GM23338 (cell line): ENCODE results near the gene CCDC71L. TPM values are rescaled to one million over a fixed set of nuclear protein-coding genes. Genes with fewer than 3 reads are reported as not detected.

Experiments used
- ATAC-seq: fragments of 200-7000 bp; cut with Tn5 transposase; 3 replicates; pipeline ENCODE4 v1.9.1; 2020
- DNase-seq: peaks from one replicate; pipeline ENCODE4 v3.0.0-alpha.2; 2015; ENCODE audit warnings: low spot score
- H2AFZ ChIP-seq: fragments of 200-600 bp; sonication (generic); 2 replicates; pipeline ENCODE4 v1.8.0; 2016; ENCODE audit warnings: antibody characterized with exemption, mild to moderate bottlenecking, moderate library complexity
- H3F3A ChIP-seq: fragments of 200-600 bp; sonication (generic); replicated peaks from 2 replicates; pipeline ENCODE4 v1.8.0; 2017; ENCODE audit warnings: antibody characterized with exemption, mixed run types, low read depth
- H3K27ac ChIP-seq: fragments of 200-600 bp; sonication (generic); 2 replicates; pipeline ENCODE4 v1.6.1; 2016; ENCODE audit warnings: low read depth
- H3K27me3 ChIP-seq: fragments of 200-600 bp; sonication (generic); 2 replicates; pipeline ENCODE4 v1.8.0; 2016; ENCODE audit warnings: mild to moderate bottlenecking, mixed run types, moderate library complexity; ENCODE audit not compliant: insufficient read depth
- H3K36me3 ChIP-seq: fragments of 200-600 bp; sonication (generic); 2 replicates; pipeline ENCODE4 v1.8.0; 2016; ENCODE audit warnings: mild to moderate bottlenecking; ENCODE audit not compliant: insufficient read depth
- H3K4me1 ChIP-seq: fragments of 200-600 bp; sonication (generic); 2 replicates; pipeline ENCODE4 v1.8.0; 2016; ENCODE audit warnings: mild to moderate bottlenecking, moderate library complexity; ENCODE audit not compliant: insufficient read depth
- H3K4me2 ChIP-seq: fragments of 200-600 bp; sonication (generic); 2 replicates; pipeline ENCODE4 v1.7.1; 2017; ENCODE audit warnings: mixed run types
- H3K4me3 ChIP-seq: fragments of 200-600 bp; sonication (generic); 2 replicates; pipeline ENCODE4 v1.6.1; 2016; ENCODE audit warnings: mixed run types
- H3K79me2 ChIP-seq: fragments of 200-600 bp; sonication (generic); replicated peaks from 2 replicates; pipeline ENCODE4 v1.8.0; 2017; ENCODE audit warnings: mild to moderate bottlenecking; ENCODE audit not compliant: insufficient read depth
- H3K9me2 ChIP-seq: fragments of 200-600 bp; sonication (generic); 2 replicates; pipeline ENCODE4 v1.8.0; 2017; ENCODE audit not compliant: insufficient read depth
- H4K20me1 ChIP-seq: fragments of 200-600 bp; sonication (generic); replicated peaks from 2 replicates; pipeline ENCODE4 v1.8.0; 2017; ENCODE audit warnings: mild to moderate bottlenecking; ENCODE audit not compliant: insufficient read depth
- H3K27ac Mint-ChIP-seq: 2 replicates; pipeline ENCODE4 v1.8.0; 2020; ENCODE audit warnings: inconsistent platforms, mild to moderate bottlenecking, moderate library complexity, mixed read lengths
- H3K27me3 Mint-ChIP-seq: 3 replicates; pipeline ENCODE4 v1.8.0; 2022; ENCODE audit warnings: low read depth, mild to moderate bottlenecking, moderate library complexity, mixed read lengths, inconsistent platforms; ENCODE audit not compliant: insufficient read depth, poor library complexity
- H3K36me3 Mint-ChIP-seq: 3 replicates; pipeline ENCODE4 v1.8.0; 2021; ENCODE audit warnings: low read depth, mild to moderate bottlenecking, inconsistent platforms, moderate library complexity, mixed read lengths
- H3K4me1 Mint-ChIP-seq: 3 replicates; pipeline ENCODE4 v1.8.0; 2020; ENCODE audit warnings: mild to moderate bottlenecking, inconsistent platforms, mixed read lengths
- H3K4me3 Mint-ChIP-seq: 3 replicates; pipeline ENCODE4 v1.8.0; 2021; ENCODE audit warnings: moderate library complexity, mild to moderate bottlenecking, inconsistent platforms, mixed read lengths
- H3K9me3 Mint-ChIP-seq: 3 replicates; pipeline ENCODE4 v1.8.0; 2020; ENCODE audit warnings: moderate library complexity, mild to moderate bottlenecking, inconsistent platforms, mixed read lengths
- CREB1 ChIP-seq: fragments of 250-450 bp; sonication (Bioruptor Pico); IDR thresholded peaks from 2 replicates; pipeline ENCODE4 v1.5.0; 2020; ENCODE audit warnings: low read depth, mild to moderate bottlenecking, moderate library complexity
- EZH2 ChIP-seq: fragments of 200-600 bp; sonication (generic); IDR thresholded peaks from one replicate; pipeline ENCODE4 v1.8.0; 2017; ENCODE audit warnings: antibody characterized with exemption, mild to moderate bottlenecking, low read depth; ENCODE audit not compliant: unreplicated experiment
- EZH2phosphoT487 ChIP-seq: fragments of 200-600 bp; sonication (generic); IDR thresholded peaks from one replicate; pipeline ENCODE4 v1.8.1; 2018; ENCODE audit warnings: antibody characterized with exemption; ENCODE audit not compliant: unreplicated experiment
- JUNB ChIP-seq: IDR thresholded peaks from one replicate; pipeline ENCODE4 v1.6.1; 2016; ENCODE audit warnings: antibody characterized with exemption; ENCODE audit not compliant: unreplicated experiment
- NANOG ChIP-seq: IDR thresholded peaks from 2 replicates; pipeline ENCODE4 v1.6.1; 2016; ENCODE audit warnings: antibody characterized with exemption, borderline replicate concordance
- POLR2AphosphoS5 ChIP-seq: IDR thresholded peaks from 2 replicates; pipeline ENCODE4 v1.6.1; 2016; ENCODE audit warnings: antibody characterized with exemption, low read depth
- ZNF114 ChIP-seq: fragments of 250-450 bp; sonication (Bioruptor Pico); IDR thresholded peaks from 2 replicates; pipeline ENCODE4 v1.5.0; 2020; ENCODE audit warnings: mild to moderate bottlenecking, moderate library complexity
- ZNF331 ChIP-seq: fragments of 250-450 bp; sonication (Bioruptor Pico); IDR thresholded peaks from 2 replicates; pipeline ENCODE4 v1.5.0; 2020; ENCODE audit warnings: low read depth, mild to moderate bottlenecking, moderate library complexity
- polyA plus RNA-seq: library from polyadenylated mRNA; unstranded; fragments of >200 nt; fragmentation: Nextera tagmentation; extraction: Ambion mirVana; gene quantifications from 2 replicates; pipeline ENCODE4 v1.2.1, GENCODE V29; 2016
- total RNA-seq: library from RNA; depleted of rRNA; stranded (reverse); fragments of >200 nt; shearing (Covaris generic); gene quantifications from 2 replicates; pipeline ENCODE4 v1.2.3, GENCODE V29; 2014
- TF ChIP-seq, protein P1 (sequence below), 2 experiments: fragments of 200-600 bp in 1 of 2; sonication (generic) in 1 of 2; conservative IDR thresholded peaks; 2 replicates each; pipeline versions ENCODE4 v1.5.1 to v1.6.1; 2016 to 2017; ENCODE audit warnings: antibody characterized with exemption in 2 of 2, low read depth in 2 of 2, mild to moderate bottlenecking in 2 of 2, moderate library complexity in 1 of 2
- TF ChIP-seq, protein P2 (sequence below): IDR thresholded peaks from one replicate; pipeline ENCODE4 v1.6.1; 2018; ENCODE audit warnings: antibody characterized with exemption; ENCODE audit not compliant: unreplicated experiment
- TF ChIP-seq, protein P3 (sequence below): fragments of 250-450 bp; sonication (Bioruptor Pico); IDR thresholded peaks from 2 replicates; pipeline ENCODE4 v1.5.0; 2020; ENCODE audit warnings: mild to moderate bottlenecking, moderate library complexity

Gene CCDC71L
- total and polyA plus RNA-seq, 2 experiments from 2014 or later, result 8.4 to 32.3 TPM

DNA sequence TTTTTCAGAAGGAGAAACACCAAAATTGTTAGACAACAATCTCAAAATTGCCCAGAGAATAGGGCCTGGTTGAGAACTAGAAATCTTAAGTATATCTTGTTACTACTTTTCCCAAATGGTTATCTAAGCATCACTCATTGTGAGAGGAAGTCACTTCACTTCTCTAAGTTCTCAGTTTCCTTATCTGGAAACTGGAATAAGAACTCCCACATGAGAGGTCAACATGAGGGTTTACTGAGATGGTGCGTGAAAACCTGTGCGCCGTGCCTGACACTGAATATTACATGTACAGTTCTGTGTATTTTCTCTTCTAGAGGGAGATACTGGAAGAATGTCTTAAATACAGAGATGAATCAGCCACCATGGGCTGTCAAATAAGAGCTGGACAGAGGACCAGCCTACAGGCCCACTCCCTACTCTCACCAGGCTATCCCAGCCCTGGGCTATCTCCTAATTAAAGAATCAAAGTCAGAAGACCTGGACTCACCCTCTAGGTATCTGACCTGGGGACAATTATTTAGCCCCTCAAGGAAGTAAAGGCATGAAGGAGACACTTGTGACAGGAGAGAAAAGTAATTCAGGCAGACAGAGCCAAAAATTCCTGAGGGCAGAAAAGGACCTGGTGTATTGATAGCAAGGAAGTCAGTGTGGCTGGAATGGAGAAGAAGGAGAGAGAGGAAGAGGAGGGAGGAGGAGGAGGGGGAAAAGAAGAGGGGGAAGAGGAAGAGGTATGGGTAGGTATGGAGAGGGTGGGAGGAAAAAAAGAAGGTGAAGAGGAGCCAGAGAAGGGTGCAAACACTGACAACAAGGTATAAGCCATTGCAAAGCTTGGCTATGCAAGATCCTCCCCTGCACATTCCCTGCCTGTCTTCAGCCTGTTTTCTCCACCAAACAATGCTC lies 44.9 kb downstream of the CCDC71L start:
- ATAC-seq (no peak), DNase-seq (no peak)
- H3K27ac ChIP-seq, result no peak overlapping the region
- no peak overlapping the region for H3K4me2 ChIP-seq
- H3K9me2 ChIP-seq, result no peaks in the 10 kb centered on the region; the same call in 1 of the 2 replicates
- H3K9me3 Mint-ChIP-seq, result peaks cover 5% of the 10 kb centered on the region; the same call in 2 of the 3 replicates
- no peaks in the 10 kb centered on the region for H3K36me3 ChIP-seq
- no peaks in the 10 kb centered on the region for H3K27me3 Mint-ChIP-seq
- H3K79me2 ChIP-seq, result no peaks in the 10 kb centered on the region
- TF ChIP-seq, protein P1, sequence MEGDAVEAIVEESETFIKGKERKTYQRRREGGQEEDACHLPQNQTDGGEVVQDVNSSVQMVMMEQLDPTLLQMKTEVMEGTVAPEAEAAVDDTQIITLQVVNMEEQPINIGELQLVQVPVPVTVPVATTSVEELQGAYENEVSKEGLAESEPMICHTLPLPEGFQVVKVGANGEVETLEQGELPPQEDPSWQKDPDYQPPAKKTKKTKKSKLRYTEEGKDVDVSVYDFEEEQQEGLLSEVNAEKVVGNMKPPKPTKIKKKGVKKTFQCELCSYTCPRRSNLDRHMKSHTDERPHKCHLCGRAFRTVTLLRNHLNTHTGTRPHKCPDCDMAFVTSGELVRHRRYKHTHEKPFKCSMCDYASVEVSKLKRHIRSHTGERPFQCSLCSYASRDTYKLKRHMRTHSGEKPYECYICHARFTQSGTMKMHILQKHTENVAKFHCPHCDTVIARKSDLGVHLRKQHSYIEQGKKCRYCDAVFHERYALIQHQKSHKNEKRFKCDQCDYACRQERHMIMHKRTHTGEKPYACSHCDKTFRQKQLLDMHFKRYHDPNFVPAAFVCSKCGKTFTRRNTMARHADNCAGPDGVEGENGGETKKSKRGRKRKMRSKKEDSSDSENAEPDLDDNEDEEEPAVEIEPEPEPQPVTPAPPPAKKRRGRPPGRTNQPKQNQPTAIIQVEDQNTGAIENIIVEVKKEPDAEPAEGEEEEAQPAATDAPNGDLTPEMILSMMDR (conservative IDR thresholded peaks at IDR 0.05; ENCODE audit: low read depth in 2 of 2), result no peak
- no peak for TF ChIP-seq EZH2phosphoT487
- no peak for TF ChIP-seq POLR2AphosphoS5
- TF ChIP-seq, protein P2, sequence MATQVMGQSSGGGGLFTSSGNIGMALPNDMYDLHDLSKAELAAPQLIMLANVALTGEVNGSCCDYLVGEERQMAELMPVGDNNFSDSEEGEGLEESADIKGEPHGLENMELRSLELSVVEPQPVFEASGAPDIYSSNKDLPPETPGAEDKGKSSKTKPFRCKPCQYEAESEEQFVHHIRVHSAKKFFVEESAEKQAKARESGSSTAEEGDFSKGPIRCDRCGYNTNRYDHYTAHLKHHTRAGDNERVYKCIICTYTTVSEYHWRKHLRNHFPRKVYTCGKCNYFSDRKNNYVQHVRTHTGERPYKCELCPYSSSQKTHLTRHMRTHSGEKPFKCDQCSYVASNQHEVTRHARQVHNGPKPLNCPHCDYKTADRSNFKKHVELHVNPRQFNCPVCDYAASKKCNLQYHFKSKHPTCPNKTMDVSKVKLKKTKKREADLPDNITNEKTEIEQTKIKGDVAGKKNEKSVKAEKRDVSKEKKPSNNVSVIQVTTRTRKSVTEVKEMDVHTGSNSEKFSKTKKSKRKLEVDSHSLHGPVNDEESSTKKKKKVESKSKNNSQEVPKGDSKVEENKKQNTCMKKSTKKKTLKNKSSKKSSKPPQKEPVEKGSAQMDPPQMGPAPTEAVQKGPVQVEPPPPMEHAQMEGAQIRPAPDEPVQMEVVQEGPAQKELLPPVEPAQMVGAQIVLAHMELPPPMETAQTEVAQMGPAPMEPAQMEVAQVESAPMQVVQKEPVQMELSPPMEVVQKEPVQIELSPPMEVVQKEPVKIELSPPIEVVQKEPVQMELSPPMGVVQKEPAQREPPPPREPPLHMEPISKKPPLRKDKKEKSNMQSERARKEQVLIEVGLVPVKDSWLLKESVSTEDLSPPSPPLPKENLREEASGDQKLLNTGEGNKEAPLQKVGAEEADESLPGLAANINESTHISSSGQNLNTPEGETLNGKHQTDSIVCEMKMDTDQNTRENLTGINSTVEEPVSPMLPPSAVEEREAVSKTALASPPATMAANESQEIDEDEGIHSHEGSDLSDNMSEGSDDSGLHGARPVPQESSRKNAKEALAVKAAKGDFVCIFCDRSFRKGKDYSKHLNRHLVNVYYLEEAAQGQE, result no peak
- no peak for TF ChIP-seq CREB1 (CRISPR knock-in tag)
- TF ChIP-seq, protein P3, sequence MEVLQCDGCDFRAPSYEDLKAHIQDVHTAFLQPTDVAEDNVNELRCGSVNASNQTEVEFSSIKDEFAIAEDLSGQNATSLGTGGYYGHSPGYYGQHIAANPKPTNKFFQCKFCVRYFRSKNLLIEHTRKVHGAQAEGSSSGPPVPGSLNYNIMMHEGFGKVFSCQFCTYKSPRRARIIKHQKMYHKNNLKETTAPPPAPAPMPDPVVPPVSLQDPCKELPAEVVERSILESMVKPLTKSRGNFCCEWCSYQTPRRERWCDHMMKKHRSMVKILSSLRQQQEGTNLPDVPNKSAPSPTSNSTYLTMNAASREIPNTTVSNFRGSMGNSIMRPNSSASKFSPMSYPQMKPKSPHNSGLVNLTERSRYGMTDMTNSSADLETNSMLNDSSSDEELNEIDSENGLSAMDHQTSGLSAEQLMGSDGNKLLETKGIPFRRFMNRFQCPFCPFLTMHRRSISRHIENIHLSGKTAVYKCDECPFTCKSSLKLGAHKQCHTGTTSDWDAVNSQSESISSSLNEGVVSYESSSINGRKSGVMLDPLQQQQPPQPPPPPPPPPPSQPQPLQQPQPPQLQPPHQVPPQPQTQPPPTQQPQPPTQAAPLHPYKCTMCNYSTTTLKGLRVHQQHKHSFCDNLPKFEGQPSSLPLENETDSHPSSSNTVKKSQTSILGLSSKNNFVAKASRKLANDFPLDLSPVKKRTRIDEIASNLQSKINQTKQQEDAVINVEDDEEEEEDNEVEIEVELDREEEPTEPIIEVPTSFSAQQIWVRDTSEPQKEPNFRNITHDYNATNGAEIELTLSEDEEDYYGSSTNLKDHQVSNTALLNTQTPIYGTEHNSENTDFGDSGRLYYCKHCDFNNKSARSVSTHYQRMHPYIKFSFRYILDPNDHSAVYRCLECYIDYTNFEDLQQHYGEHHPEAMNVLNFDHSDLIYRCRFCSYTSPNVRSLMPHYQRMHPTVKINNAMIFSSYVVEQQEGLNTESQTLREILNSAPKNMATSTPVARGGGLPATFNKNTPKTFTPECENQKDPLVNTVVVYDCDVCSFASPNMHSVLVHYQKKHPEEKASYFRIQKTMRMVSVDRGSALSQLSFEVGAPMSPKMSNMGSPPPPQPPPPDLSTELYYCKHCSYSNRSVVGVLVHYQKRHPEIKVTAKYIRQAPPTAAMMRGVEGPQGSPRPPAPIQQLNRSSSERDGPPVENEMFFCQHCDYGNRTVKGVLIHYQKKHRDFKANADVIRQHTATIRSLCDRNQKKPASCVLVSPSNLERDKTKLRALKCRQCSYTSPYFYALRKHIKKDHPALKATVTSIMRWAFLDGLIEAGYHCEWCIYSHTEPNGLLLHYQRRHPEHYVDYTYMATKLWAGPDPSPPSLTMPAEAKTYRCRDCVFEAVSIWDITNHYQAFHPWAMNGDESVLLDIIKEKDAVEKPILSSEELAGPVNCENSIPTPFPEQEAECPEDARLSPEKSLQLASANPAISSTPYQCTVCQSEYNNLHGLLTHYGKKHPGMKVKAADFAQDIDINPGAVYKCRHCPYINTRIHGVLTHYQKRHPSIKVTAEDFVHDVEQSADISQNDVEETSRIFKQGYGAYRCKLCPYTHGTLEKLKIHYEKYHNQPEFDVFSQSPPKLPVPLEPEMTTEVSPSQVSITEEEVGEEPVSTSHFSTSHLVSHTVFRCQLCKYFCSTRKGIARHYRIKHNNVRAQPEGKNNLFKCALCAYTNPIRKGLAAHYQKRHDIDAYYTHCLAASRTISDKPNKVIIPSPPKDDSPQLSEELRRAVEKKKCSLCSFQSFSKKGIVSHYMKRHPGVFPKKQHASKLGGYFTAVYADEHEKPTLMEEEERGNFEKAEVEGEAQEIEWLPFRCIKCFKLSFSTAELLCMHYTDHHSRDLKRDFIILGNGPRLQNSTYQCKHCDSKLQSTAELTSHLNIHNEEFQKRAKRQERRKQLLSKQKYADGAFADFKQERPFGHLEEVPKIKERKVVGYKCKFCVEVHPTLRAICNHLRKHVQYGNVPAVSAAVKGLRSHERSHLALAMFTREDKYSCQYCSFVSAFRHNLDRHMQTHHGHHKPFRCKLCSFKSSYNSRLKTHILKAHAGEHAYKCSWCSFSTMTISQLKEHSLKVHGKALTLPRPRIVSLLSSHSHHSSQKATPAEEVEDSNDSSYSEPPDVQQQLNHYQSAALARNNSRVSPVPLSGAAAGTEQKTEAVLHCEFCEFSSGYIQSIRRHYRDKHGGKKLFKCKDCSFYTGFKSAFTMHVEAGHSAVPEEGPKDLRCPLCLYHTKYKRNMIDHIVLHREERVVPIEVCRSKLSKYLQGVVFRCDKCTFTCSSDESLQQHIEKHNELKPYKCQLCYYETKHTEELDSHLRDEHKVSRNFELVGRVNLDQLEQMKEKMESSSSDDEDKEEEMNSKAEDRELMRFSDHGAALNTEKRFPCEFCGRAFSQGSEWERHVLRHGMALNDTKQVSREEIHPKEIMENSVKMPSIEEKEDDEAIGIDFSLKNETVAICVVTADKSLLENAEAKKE (CRISPR knock-in tag), result no peak
- no peak for TF ChIP-seq NANOG
- TF ChIP-seq EZH2, result no peak
- TF ChIP-seq ZNF114 (CRISPR knock-in tag), result no peak
- no peak for TF ChIP-seq ZNF331 (CRISPR knock-in tag)
- TF ChIP-seq JUNB, result no peak
- H3K4me1 ChIP-seq, result no peaks in the 10 kb centered on the region
- peak overlapping the region; percentile 24; the same call in 1 of the 2 replicates for H2AFZ ChIP-seq
- H3K4me3 ChIP-seq, result no peak overlapping the region
- H3K27me3 ChIP-seq, result no peaks in the 10 kb centered on the region
- peaks cover 2% of the 10 kb centered on the region; the same call in 2 of the 3 replicates for H3K4me1 Mint-ChIP-seq
- no peaks in the 10 kb centered on the region for H3F3A ChIP-seq
- no peaks in the 10 kb centered on the region for H4K20me1 ChIP-seq
- H3K4me3 Mint-ChIP-seq, result no peak overlapping the region
- no peaks in the 10 kb centered on the region for H3K36me3 Mint-ChIP-seq
- H3K27ac Mint-ChIP-seq, result no peak overlapping the region
